Large intestine (tissue), 3 donors: Measurements from ENCODE around the gene ZNF217. TPM values are rescaled to one million over a fixed set of nuclear protein-coding genes. Genes with fewer than 3 reads are reported as not detected.
"Not testable (repeated sequence)": the region's sequence is repeated elsewhere in the genome, so short reads cannot be mapped to it uniquely, and the experiment has no call there.

Experiments used
- DNase-seq, 2 donors: peaks; one replicate each; pipeline versions ENCODE4 v3.0.0 to v3.0.0-alpha.2; 2013
- H3K27ac ChIP-seq: one replicate; pipeline ENCODE4 v1.5.1; 2013; ENCODE audit warnings: low read length
- H3K27me3 ChIP-seq: 2 replicates; pipeline ENCODE4 v1.6.1; 2013; ENCODE audit warnings: low read length; ENCODE audit not compliant: control insufficient read depth, insufficient read depth
- H3K36me3 ChIP-seq: 2 replicates; pipeline ENCODE4 v1.6.1; 2013; ENCODE audit warnings: low read length; ENCODE audit not compliant: control insufficient read depth, insufficient read depth
- H3K4me1 ChIP-seq: one replicate; pipeline ENCODE4 v1.6.1; 2013; ENCODE audit warnings: low read length; ENCODE audit not compliant: control insufficient read depth, insufficient read depth
- H3K4me3 ChIP-seq: one replicate; pipeline ENCODE4 v1.5.1; 2013; ENCODE audit warnings: low read length
- H3K9me3 ChIP-seq: one replicate; pipeline ENCODE4 v1.6.1; 2013; ENCODE audit warnings: mild to moderate bottlenecking, low read depth, low read length, moderate library complexity; ENCODE audit not compliant: control insufficient read depth
- WGBS: methylation state at CpG from one replicate; pipeline ENCODE4 v1.1.5; 2013; ENCODE audit warnings: low lambda C conversion rate; ENCODE audit not compliant: insufficient coverage; 5-methylcytosine and 5-hydroxymethylcytosine counted together
- polyA plus RNA-seq: library from polyadenylated mRNA; unstranded; fragments of 120-200 nt; gene quantifications from one replicate; pipeline ENCODE4 v1.2.1, GENCODE V29; 2013

The ZNF217 gene
- polyA plus RNA-seq, 1 donor: 23.8 TPM

GRCh38 chr20:53608456-53609452 lies 15.1 kb upstream of the ZNF217 start:
- DNase-seq: no peak
- no peak overlapping the region for H3K4me3 ChIP-seq
- H3K9me3 ChIP-seq: no peaks in the 10 kb centered on the region
- H3K4me1 ChIP-seq: peaks cover 7% of the 10 kb centered on the region
- no peak overlapping the region for H3K27ac ChIP-seq
- 100% methylated on average over 1 of the region's 35 CpGs for WGBS
- no peaks in the 10 kb centered on the region for H3K36me3 ChIP-seq
- no peaks in the 10 kb centered on the region for H3K27me3 ChIP-seq

- Histone ChIP-seq H3K9me3 (no peaks in the 10 kb centered on the region), H3K27me3 (no peaks in the 10 kb centered on the region), H3K36me3 (no peaks in the 10 kb centered on the region), H3K4me3 (no peak overlapping the region), H3K27ac (no peak overlapping the region), H3K4me1 (peaks cover under 1% of the 10 kb centered on the region)
- WGBS: no CpG with 5 or more reads among the region's 23 CpGs
- no peak for DNase-seq
These were observed 14.4 kb upstream of the ZNF217 start for GRCh38 chr20:53608071-53608455.

- no peaks in the 10 kb centered on the region for H3K36me3 ChIP-seq
- no peaks in the 10 kb centered on the region for H3K4me1 ChIP-seq
- DNase-seq: no peak
- H3K27me3 ChIP-seq: no peaks in the 10 kb centered on the region
- WGBS: no CpG with 5 or more reads among the region's 8 CpGs
- no peak overlapping the region for H3K27ac ChIP-seq
- H3K9me3 ChIP-seq: no peaks in the 10 kb centered on the region
- H3K4me3 ChIP-seq: no peak overlapping the region
These were observed 12.8 kb upstream of the ZNF217 start for GRCh38 chr20:53606364-53606985.

- H3K4me1 ChIP-seq, H3K36me3 ChIP-seq, H3K27me3 ChIP-seq, H3K9me3 ChIP-seq, H3K4me3 ChIP-seq, DNase-seq, H3K27ac ChIP-seq: not testable (repeated sequence)
- no CpG with 5 or more reads among the region's 5 CpGs for WGBS
These were observed 11.8 kb upstream of the ZNF217 start for GRCh38 chr20:53605401-53605800.

- no CpG with 5 or more reads among the region's 5 CpGs for WGBS
- not testable (repeated sequence) for H3K9me3 ChIP-seq, DNase-seq, H3K27me3 ChIP-seq, H3K27ac ChIP-seq, H3K36me3 ChIP-seq, H3K4me3 ChIP-seq, H3K4me1 ChIP-seq
These were observed 11.2 kb upstream of the ZNF217 start for GRCh38 chr20:53604846-53605245.

GRCh38 chr20:53602661-53603060 lies 9.0 kb upstream of the ZNF217 start:
- no peak overlapping the region for H3K4me3 ChIP-seq
- H3K27me3 ChIP-seq: no peaks in the 10 kb centered on the region
- no peaks in the 10 kb centered on the region for H3K9me3 ChIP-seq
- peaks cover 5% of the 10 kb centered on the region for H3K4me1 ChIP-seq
- no peak overlapping the region for H3K27ac ChIP-seq
- WGBS: no CpG with 5 or more reads among the region's 1 CpG
- DNase-seq: no peak
- H3K36me3 ChIP-seq: no peaks in the 10 kb centered on the region

GRCh38 chr20:53599910-53600632 lies 6.4 kb upstream of the ZNF217 start:
- H3K4me1 ChIP-seq: peaks cover 5% of the 10 kb centered on the region
- H3K27ac ChIP-seq: no peak overlapping the region
- H3K36me3 ChIP-seq: no peaks in the 10 kb centered on the region
- no peak overlapping the region for H3K4me3 ChIP-seq
- no peak for DNase-seq
- H3K27me3 ChIP-seq: no peaks in the 10 kb centered on the region
- no peaks in the 10 kb centered on the region for H3K9me3 ChIP-seq
- no CpG with 5 or more reads among the region's 13 CpGs for WGBS

GRCh38 chr20:53599378-53599777 lies 5.7 kb upstream of the ZNF217 start:
- H3K4me1 ChIP-seq: peaks cover 5% of the 10 kb centered on the region
- no peaks in the 10 kb centered on the region for H3K27me3 ChIP-seq
- H3K36me3 ChIP-seq: no peaks in the 10 kb centered on the region
- WGBS: 0% methylated on average over 1 of the region's 4 CpGs
- H3K9me3 ChIP-seq: no peaks in the 10 kb centered on the region
- H3K27ac ChIP-seq: no peak overlapping the region
- peak in 1 of 2 donors; percentile 39 for DNase-seq
- H3K4me3 ChIP-seq: no peak overlapping the region

- Histone ChIP-seq H3K36me3 (no peaks in the 10 kb centered on the region), H3K4me1 (peaks cover 5% of the 10 kb centered on the region), H3K9me3 (no peaks in the 10 kb centered on the region), H3K27me3 (no peaks in the 10 kb centered on the region), H3K4me3 (no peak overlapping the region), H3K27ac (no peak overlapping the region)
- whole genome bisulfite sequencing: no CpG with 5 or more reads among the region's 2 CpGs
- no peak for DNase-seq
These were observed 5.4 kb upstream of the ZNF217 start for GRCh38 chr20:53599044-53599362.
